Measurements from ENCODE around the gene TLK2.
"Not testable (repeated sequence)": the region's sequence is repeated elsewhere in the genome, so short reads cannot be mapped to it uniquely, and the experiment has no call there.

GRCh38 chr17:62521295-62521694 is 42.7 kb downstream of the TLK2 start:
- not testable (repeated sequence) for TF ChIP-seq CTCF, POLR2A, POLR2AphosphoS5, EP300 (IDR thresholded peaks at IDR 0.05)

Data from sigmoid colon (tissue), 4 donors.